Measurements from ENCODE around the gene KIF5C.

- TF ChIP-seq CTCF (conservative IDR thresholded peaks at IDR 0.05 in 1 of 2, IDR thresholded peaks at IDR 0.05 in 1 of 2; ENCODE audit: low read depth in 1 of 2, low read length in 2 of 2) (no peak), EZH2 (IDR thresholded peaks at IDR 0.05; ENCODE audit: low read length, missing control alignments) (no peak)
Measured at GRCh38 chr2:148882051-148882450, 7.0 kb downstream of the KIF5C start.

Measured in fibroblast of lung (primary cell).